Motor neuron (in vitro differentiated cells): ENCODE results near the gene TMEM125. TPM values are rescaled to one million over a fixed set of nuclear protein-coding genes. Genes with fewer than 3 reads are reported as not detected.

Experiments used
- ATAC-seq, 8 experiments: fragments of 200-7000 bp; cut with Tn5 transposase; replicated peaks in 6 of 8; 2 replicates each; pipeline ENCODE4 v1.8.0; 2021; ENCODE audit warnings: mild to moderate bottlenecking in 8 of 8, moderate library complexity in 8 of 8
- H3K27ac ChIP-seq, 2 donors: fragments of 250-450 bp; sonication (Bioruptor Pico); 2 replicates each; pipeline ENCODE4 v1.9.0; 2021; ENCODE audit warnings: antibody characterized with exemption in 2 of 2, mild to moderate bottlenecking in 2 of 2, moderate library complexity in 1 of 2
- H3K4me1 ChIP-seq, 2 donors: fragments of 250-450 bp; sonication (Bioruptor Pico); replicated peaks in 1 of 2; 2 replicates each; pipeline ENCODE4 v1.6.1; 2021; ENCODE audit warnings: antibody characterized with exemption in 2 of 2, mild to moderate bottlenecking in 2 of 2, moderate library complexity in 1 of 2
- H3K4me3 ChIP-seq, 5 donors: fragments of 250-450 bp; sonication (Bioruptor Pico); 2 replicates each; pipeline ENCODE4 v1.9.0; 2021; ENCODE audit warnings: antibody characterized with exemption in 5 of 5, mild to moderate bottlenecking in 5 of 5, moderate library complexity in 4 of 5
- WGBS, 10 experiments: fragments of 450-650 bp; shearing (Covaris generic); methylation state at CpG; one replicate each; pipeline ENCODE4 v1.0.0; 2022; 5-methylcytosine and 5-hydroxymethylcytosine counted together
- in situ Hi-C, 9 experiments: fragments of 400-800 bp; cut with MboI; loops; one replicate each; pipeline ENCODE4 v1.15.0; 2021; ENCODE audit warnings: low sequenced_read_pairs in 9 of 9, low pct_unique_long_range_greater_than_20kb in 2 of 9; ENCODE audit not compliant: unreplicated experiment in 9 of 9
- total RNA-seq, 8 experiments: library from RNA; unstranded; fragments of 300-600 nt; gene quantifications; 2 replicates each; pipeline versions ENCODE4 v1.2.3 to v1.2.4, GENCODE V29; 2022

Gene TMEM125
- 1 to 10 TPM in 1 of 8 experiments, under 1 TPM in 3, not detected in 4; 0.11 to 4.7 (median 0.34) TPM for total RNA-seq

GRCh38 chr1:43269627-43270375 lies at the start of gene TMEM125:
TMEM125 (plus strand) TSS chr1:43269983; CDS start chr1:43272723, 2,740 bp downstream.
- no peak within 1 kb of the TSS for H3K4me3 ChIP-seq
- H3K27ac ChIP-seq: peak within 1 kb of the TSS in 1 of 2 donors; percentile 2
- WGBS, 10 experiments: 33 to 87% (median 62%) methylated on average over 1 to 4 of the region's 7 CpGs; no CpG with 5 or more reads in 3 of the 10 experiments
- no peak for ATAC-seq
- in situ Hi-C loops: no loop called here
- H3K4me1 ChIP-seq: peaks cover 0 to 13% of the 10 kb centered on the region in 2 donors

GRCh38 chr1:43220905-43221778 lies 48.6 kb upstream of the TMEM125 start:
- Histone ChIP-seq H3K27ac (no peak overlapping the region), H3K4me3 (no peak overlapping the region), H3K4me1 (no peaks in the 10 kb centered on the region)
- in situ Hi-C loops: no loop called here
- 41 to 83% (median 65%) methylated on average over 1 to 7 of the region's 7 CpGs for WGBS, 10 experiments
- ATAC-seq: peak in 2 of 8 experiments; percentile 53 to 57

- WGBS, 10 experiments: 0 to 100% (median 92%) methylated on average over 1 of the region's 1 CpG; no CpG with 5 or more reads in 4 of the 10 experiments
- no peaks in the 10 kb centered on the region for H3K4me1 ChIP-seq
- in situ Hi-C loops: no loop called here
These were observed 48.0 kb upstream of the TMEM125 start for GRCh38 chr1:43221797-43222196.

GRCh38 chr1:43222879-43223278 lies 46.9 kb upstream of the TMEM125 start:
- WGBS, 10 experiments: 0 to 85% (median 74%) methylated on average over 1 to 8 of the region's 9 CpGs; no CpG with 5 or more reads in 2 of the 10 experiments
- no peak overlapping the region for H3K4me3 ChIP-seq
- H3K4me1 ChIP-seq: no peaks in the 10 kb centered on the region
- no peak for ATAC-seq
- no peak overlapping the region for H3K27ac ChIP-seq
- in situ Hi-C loops: no loop called here

More at GRCh38 chr1:43221797-43222196, 48.0 kb upstream of the TMEM125 start:
- H3K4me3 ChIP-seq: no peak overlapping the region
- ATAC-seq: no peak
- H3K27ac ChIP-seq: no peak overlapping the region

GRCh38 chr1:43225168-43225567 lies 44.6 kb upstream of the TMEM125 start:
- in situ Hi-C loops: loop anchor here in 6 of 9 experiments (25.0 kb wide), 2 partner anchors 162 to 187 kb away; partner anchors contain the start of genes MED8 (in 2 of the 6) and SZT2 (in 2 of the 6)

GRCh38 chr1:43227143-43227764 lies 42.5 kb upstream of the TMEM125 start:
- WGBS, 10 experiments: 0 to 100% (median 21%) methylated on average over 1 to 9 of the region's 10 CpGs; no CpG with 5 or more reads in 2 of the 10 experiments
- ATAC-seq: peak; percentile 71 to 97 (median 91)
- in situ Hi-C loops: loop anchor here in 6 of 9 experiments (25.0 kb wide), 2 partner anchors 160 to 185 kb away; partner anchors contain the start of genes MED8 (in 2 of the 6) and SZT2 (in 2 of the 6)
- Histone ChIP-seq H3K4me3 (no peak overlapping the region), H3K27ac (no peak overlapping the region), H3K4me1 (no peaks in the 10 kb centered on the region)

More at GRCh38 chr1:43225168-43225567, 44.6 kb upstream of the TMEM125 start:
- peak in 3 of 8 experiments; percentile 33 to 40 (median 35) for ATAC-seq
- H3K27ac ChIP-seq: no peak overlapping the region
- no peaks in the 10 kb centered on the region for H3K4me1 ChIP-seq
- 40 to 80% (median 69%) methylated on average over 1 to 3 of the region's 3 CpGs; no CpG with 5 or more reads in 4 of the 10 experiments for WGBS, 10 experiments
- no peak overlapping the region for H3K4me3 ChIP-seq

- WGBS, 10 experiments: 24 to 90% (median 69%) methylated on average over 1 to 6 of the region's 6 CpGs; no CpG with 5 or more reads in 2 of the 10 experiments
- Histone ChIP-seq H3K4me1 (no peaks in the 10 kb centered on the region), H3K27ac (no peak overlapping the region), H3K4me3 (no peak overlapping the region)
- in situ Hi-C loops: loop anchor here in 7 of 9 experiments (10.0 to 25.0 kb wide), 3 partner anchors 135 to 182 kb away; partner anchors contain the start of genes MED8 (in 2 of the 7), SZT2 (in 2 of the 7) and ELOVL1 (in 1 of the 7)
- peak in 5 of 8 experiments; percentile 18 to 58 (median 38) for ATAC-seq
These were observed 39.7 kb upstream of the TMEM125 start for GRCh38 chr1:43229826-43230780.

- H3K27ac ChIP-seq: no peak overlapping the region
- WGBS, 10 experiments: 29 to 71% (median 56%) methylated on average over 1 to 4 of the region's 4 CpGs; no CpG with 5 or more reads in 1 of the 10 experiments
- no peak overlapping the region for H3K4me3 ChIP-seq
- peak in 5 of 8 experiments; percentile 28 to 92 (median 66) for ATAC-seq
- no peaks in the 10 kb centered on the region for H3K4me1 ChIP-seq
- in situ Hi-C loops: loop anchor here in 7 of 9 experiments (10.0 to 25.0 kb wide), 3 partner anchors 133 to 180 kb away; partner anchors contain the start of genes MED8 (in 2 of the 7), SZT2 (in 2 of the 7) and ELOVL1 (in 1 of the 7)
These were observed 37.7 kb upstream of the TMEM125 start for GRCh38 chr1:43232074-43232473.

- in situ Hi-C loops: loop anchor here in 7 of 9 experiments (10.0 to 25.0 kb wide), 3 partner anchors 132 to 180 kb away; partner anchors contain the start of genes MED8 (in 2 of the 7), SZT2 (in 2 of the 7) and ELOVL1 (in 1 of the 7)
- WGBS, 10 experiments: 40 to 97% (median 83%) methylated on average over 1 to 4 of the region's 4 CpGs; no CpG with 5 or more reads in 3 of the 10 experiments
- no peak overlapping the region for H3K27ac ChIP-seq
- no peak overlapping the region for H3K4me3 ChIP-seq
- ATAC-seq: peak in 2 of 8 experiments; percentile 32 to 36
- H3K4me1 ChIP-seq: no peaks in the 10 kb centered on the region
These were observed 37.3 kb upstream of the TMEM125 start for GRCh38 chr1:43232482-43232881.

GRCh38 chr1:43233631-43234030 lies 36.2 kb upstream of the TMEM125 start:
- 14 to 88% (median 70%) methylated on average over 1 to 5 of the region's 5 CpGs; no CpG with 5 or more reads in 2 of the 10 experiments for WGBS, 10 experiments
- no peak for ATAC-seq
- Histone ChIP-seq H3K4me1 (no peaks in the 10 kb centered on the region), H3K27ac (no peak overlapping the region), H3K4me3 (no peak overlapping the region)
- in situ Hi-C loops: loop anchor here in 7 of 9 experiments (10.0 to 25.0 kb wide), 3 partner anchors 131 to 179 kb away; partner anchors contain the start of genes MED8 (in 2 of the 7), SZT2 (in 2 of the 7) and ELOVL1 (in 1 of the 7)

GRCh38 chr1:43234267-43234666 lies 35.5 kb upstream of the TMEM125 start:
- in situ Hi-C loops: loop anchor here in 7 of 9 experiments (10.0 to 25.0 kb wide), 3 partner anchors 131 to 178 kb away; partner anchors contain the start of genes MED8 (in 2 of the 7), SZT2 (in 2 of the 7) and ELOVL1 (in 1 of the 7)
- ATAC-seq: no peak
- WGBS, 10 experiments: 83 to 95% (median 91%) methylated on average over 2 to 15 of the region's 17 CpGs; no CpG with 5 or more reads in 4 of the 10 experiments

More at GRCh38 chr1:43234267-43234666, 35.5 kb upstream of the TMEM125 start:
- Histone ChIP-seq H3K4me3 (no peak overlapping the region), H3K4me1 (no peaks in the 10 kb centered on the region), H3K27ac (no peak overlapping the region)
